ENCODE data around the gene NACC2.
"Not testable (repeated sequence)": the region's sequence is repeated elsewhere in the genome, so short reads cannot be mapped to it uniquely, and the experiment has no call there.

The NACC2 gene

GRCh38 chr9:135968601-135969000 lies 126.5 kb downstream of the NACC2 start:
- no peak overlapping the region for H3K4me3 ChIP-seq (ENCODE audit: control insufficient read depth, low read depth, low read length)
- no peak for TF ChIP-seq CTCF (conservative IDR thresholded peaks at IDR 0.05; ENCODE audit: control insufficient read depth, insufficient read depth, low read depth, low read length)
- no peak for DNase-seq (ENCODE audit: low read depth)

- no peak for DNase-seq (ENCODE audit: low read depth)
- no peak for TF ChIP-seq CTCF (conservative IDR thresholded peaks at IDR 0.05; ENCODE audit: control insufficient read depth, insufficient read depth, low read depth, low read length)
- H3K4me3 ChIP-seq (ENCODE audit: control insufficient read depth, low read depth, low read length): no peak overlapping the region
Measured at GRCh38 chr9:135968083-135968476, 127.0 kb downstream of the NACC2 start.

DNA sequence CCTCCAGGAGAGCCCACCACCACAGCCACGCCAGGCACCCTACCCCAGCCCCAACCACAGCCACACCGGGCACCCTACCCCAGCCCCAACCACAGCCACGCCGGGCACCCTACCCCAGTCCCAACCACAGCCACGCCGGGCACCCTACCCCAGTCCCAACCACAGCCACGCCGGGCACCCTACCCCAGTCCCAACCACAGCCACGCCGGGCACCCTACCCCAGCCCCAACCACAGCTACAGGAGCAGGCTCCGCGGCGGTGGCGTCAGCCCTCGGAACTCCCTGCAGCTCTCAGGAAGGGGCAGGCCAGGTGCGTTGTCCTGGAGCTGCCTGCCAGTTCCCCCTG lies 128.2 kb downstream of the NACC2 start:
- not testable (repeated sequence) for DNase-seq (ENCODE audit: low read depth); H3K4me3 ChIP-seq (ENCODE audit: control insufficient read depth, low read depth, low read length)

GRCh38 chr9:135965124-135965756 lies 129.8 kb downstream of the NACC2 start:
- no peak overlapping the region for H3K4me3 ChIP-seq (ENCODE audit: control insufficient read depth, low read depth, low read length)
- no peak for DNase-seq (ENCODE audit: low read depth)
- TF ChIP-seq CTCF (conservative IDR thresholded peaks at IDR 0.05; ENCODE audit: control insufficient read depth, insufficient read depth, low read depth, low read length): no peak

DNA sequence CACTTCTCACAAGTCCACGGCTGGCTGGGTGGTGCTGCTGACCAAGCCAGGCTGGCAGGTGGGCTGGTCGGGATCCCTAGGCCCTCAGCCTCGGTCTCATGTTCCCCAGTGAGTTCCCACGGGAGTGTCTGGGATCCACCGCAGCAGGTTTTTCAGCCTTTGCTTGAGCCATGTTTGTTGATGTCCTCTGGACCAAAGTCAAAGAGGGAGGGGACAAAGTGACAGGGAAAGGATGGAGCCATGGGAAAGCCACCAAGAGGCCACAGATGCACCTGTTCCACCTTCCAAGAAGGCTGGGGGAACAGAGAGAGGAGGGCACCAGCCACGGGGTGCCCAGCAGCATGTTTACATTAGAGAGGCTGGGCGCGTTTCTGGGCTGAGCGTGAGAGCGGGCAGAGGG lies 131.2 kb downstream of the NACC2 start:
- no peak overlapping the region for H3K4me3 ChIP-seq (ENCODE audit: control insufficient read depth, low read depth, low read length)
- DNase-seq (ENCODE audit: low read depth): no peak
- TF ChIP-seq CTCF (conservative IDR thresholded peaks at IDR 0.05; ENCODE audit: control insufficient read depth, insufficient read depth, low read depth, low read length): no peak

DNA sequence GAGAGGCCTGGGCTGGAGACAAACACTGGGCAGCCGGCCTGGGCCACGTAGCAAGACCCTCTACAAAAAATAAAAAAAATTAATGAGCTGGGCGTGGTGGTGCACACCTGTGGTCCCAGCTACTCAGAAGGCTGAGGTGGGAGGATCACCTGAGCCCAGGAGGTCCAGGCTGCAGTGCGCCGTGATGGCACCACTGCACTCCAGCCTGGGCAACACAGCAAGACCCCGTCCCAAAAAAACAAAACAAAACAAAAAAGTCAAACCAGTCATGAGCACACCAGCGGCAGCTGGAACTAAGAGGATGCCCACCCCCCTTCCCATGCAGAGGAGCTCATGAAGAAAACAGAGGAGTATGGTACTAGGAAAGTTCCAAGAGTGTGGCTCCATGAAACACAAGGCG lies 131.8 kb downstream of the NACC2 start:
- no peak overlapping the region for H3K4me3 ChIP-seq (ENCODE audit: control insufficient read depth, low read depth, low read length)
- TF ChIP-seq CTCF (conservative IDR thresholded peaks at IDR 0.05; ENCODE audit: control insufficient read depth, insufficient read depth, low read depth, low read length): no peak
- no peak for DNase-seq (ENCODE audit: low read depth)

GRCh38 chr9:135962696-135963307 lies 132.3 kb downstream of the NACC2 start:
- H3K4me3 ChIP-seq (ENCODE audit: control insufficient read depth, low read depth, low read length): no peak overlapping the region
- DNase-seq (ENCODE audit: low read depth): no peak
- TF ChIP-seq CTCF (conservative IDR thresholded peaks at IDR 0.05; ENCODE audit: control insufficient read depth, insufficient read depth, low read depth, low read length): no peak

Measured in fibroblast of mammary gland (primary cell).